Spleen (tissue), 7 donors: ENCODE measurements around the gene TIMP2.

Experiments
- CTCF ChIP-seq, 11 experiments: fragments of 200-600 bp in 7 of 11; fragments of 450-650 bp in 4 of 11; sonication (generic) in 4 of 11; IDR thresholded peaks in 8 of 11; conservative IDR thresholded peaks in 3 of 11; 1 replicate in 7 of 11; 2 replicates in 4 of 11; pipeline versions ENCODE4 v1.4.0 to v1.8.0; 2016 to 2021; ENCODE audit warnings: antibody characterized with exemption in 11 of 11, inconsistent platforms in 4 of 11, mild to moderate bottlenecking in 1 of 11
- POLR2A ChIP-seq, 3 donors: fragments of 450-650 bp; IDR thresholded peaks; one replicate each; pipeline ENCODE4 v1.5.1; 2017; ENCODE audit warnings: antibody characterized with exemption in 3 of 3, mild to moderate bottlenecking in 1 of 3
- donor health status: DM: no; HTN: no; CAD: no; lungs with moderate emphysema.
- donor health status: DM: no; HTN: no; CAD: no.
- donor health status: DM: no; HTN: no; CAD: no.

GRCh38 chr17:78878871-78879527, 46.2 kb downstream of the TIMP2 start:
- TF ChIP-seq CTCF (IDR thresholded peaks at IDR 0.05 in 8 of 11, conservative IDR thresholded peaks at IDR 0.05 in 3 of 11) (no peak), POLR2A (IDR thresholded peaks at IDR 0.05) (no peak)
